ENCODE measurements around the gene ANGPT4. TPM values are rescaled to one million over a fixed set of nuclear protein-coding genes. Genes with fewer than 3 reads are reported as not detected.
A peak's percentile ranks its signal among the peaks of the same experiment; 100 is the strongest.

The ANGPT4 gene
- total RNA-seq, 8 experiments from 2014 or later: 0.05 to 0.28 (median 0.08) TPM; not detected in 3

- in situ Hi-C loops (cut with MboI; ENCODE audit: low pct_unique_long_range_greater_than_20kb in 2 of 9, low sequenced_read_pairs in 9 of 9, unreplicated experiment in 9 of 9): no loop called here
- Histone ChIP-seq H3K27ac (no peak overlapping the region), H3K4me1 (replicated peaks in 1 of 2) (no peaks in the 10 kb centered on the region), H3K4me3 (no peak overlapping the region)
- peak in 1 of 8 experiments; percentile 28 for ATAC-seq (replicated peaks in 6 of 8)
- WGBS, 10 experiments: 5 to 90% (median 54%) methylated on average over 1 to 2 of the region's 2 CpGs
Measured at GRCh38 chr20:933029-933428, 16.9 kb upstream of the ANGPT4 start.

GRCh38 chr20:931401-931800, 15.3 kb upstream of the ANGPT4 start:
- WGBS, 10 experiments: 0 to 29% (median 21%) methylated on average over 1 of the region's 1 CpG
- in situ Hi-C loops (cut with MboI; ENCODE audit: low pct_unique_long_range_greater_than_20kb in 2 of 9, low sequenced_read_pairs in 9 of 9, unreplicated experiment in 9 of 9): no loop called here
- no peak overlapping the region for H3K4me3 ChIP-seq
- ATAC-seq (replicated peaks in 6 of 8): no peak
- H3K27ac ChIP-seq: no peak overlapping the region
- peaks cover 0 to 4% of the 10 kb centered on the region in 2 donors for H3K4me1 ChIP-seq (replicated peaks in 1 of 2)

GRCh38 chr20:926670-927069, 10.5 kb upstream of the ANGPT4 start:
- peaks cover 0 to 4% of the 10 kb centered on the region in 2 donors for H3K4me1 ChIP-seq (replicated peaks in 1 of 2)
- H3K4me3 ChIP-seq: no peak overlapping the region
- WGBS, 10 experiments: 0 to 92% (median 62%) methylated on average over 1 to 5 of the region's 6 CpGs; no CpG with 5 or more reads in 2 of the 10 experiments
- in situ Hi-C loops (cut with MboI; ENCODE audit: low pct_unique_long_range_greater_than_20kb in 2 of 9, low sequenced_read_pairs in 9 of 9, unreplicated experiment in 9 of 9): no loop called here
- peak in 7 of 8 experiments; percentile 21 to 84 (median 50) for ATAC-seq (replicated peaks in 6 of 8)
- H3K27ac ChIP-seq: no peak overlapping the region

- H3K4me3 ChIP-seq: no peak overlapping the region
- in situ Hi-C loops (cut with MboI; ENCODE audit: low pct_unique_long_range_greater_than_20kb in 2 of 9, low sequenced_read_pairs in 9 of 9, unreplicated experiment in 9 of 9): no loop called here
- 54 to 100% (median 80%) methylated on average over 2 to 9 of the region's 9 CpGs; no CpG with 5 or more reads in 2 of the 10 experiments for WGBS, 10 experiments
- H3K4me1 ChIP-seq (replicated peaks in 1 of 2): peaks cover 0 to 4% of the 10 kb centered on the region in 2 donors
- ATAC-seq (replicated peaks in 6 of 8): no peak
- H3K27ac ChIP-seq: no peak overlapping the region
Measured at GRCh38 chr20:925516-925915, 9.4 kb upstream of the ANGPT4 start.

GRCh38 chr20:924639-925038, 8.5 kb upstream of the ANGPT4 start:
- peaks cover 0 to 4% of the 10 kb centered on the region in 2 donors for H3K4me1 ChIP-seq (replicated peaks in 1 of 2)
- no peak overlapping the region for H3K27ac ChIP-seq
- peak in 2 of 8 experiments; percentile 21 to 81 for ATAC-seq (replicated peaks in 6 of 8)
- in situ Hi-C loops (cut with MboI; ENCODE audit: low pct_unique_long_range_greater_than_20kb in 2 of 9, low sequenced_read_pairs in 9 of 9, unreplicated experiment in 9 of 9): no loop called here
- H3K4me3 ChIP-seq: no peak overlapping the region

GRCh38 chr20:922781-923180, 6.6 kb upstream of the ANGPT4 start:
- no peak for ATAC-seq (replicated peaks in 6 of 8)
- 0 to 100% (median 50%) methylated on average over 1 to 4 of the region's 4 CpGs; no CpG with 5 or more reads in 3 of the 10 experiments for WGBS, 10 experiments
- H3K4me3 ChIP-seq: no peak overlapping the region
- H3K27ac ChIP-seq: no peak overlapping the region
- in situ Hi-C loops (cut with MboI; ENCODE audit: low pct_unique_long_range_greater_than_20kb in 2 of 9, low sequenced_read_pairs in 9 of 9, unreplicated experiment in 9 of 9): no loop called here
- H3K4me1 ChIP-seq (replicated peaks in 1 of 2): peaks cover 0 to 4% of the 10 kb centered on the region in 2 donors

GRCh38 chr20:921068-921467, 4.9 kb upstream of the ANGPT4 start:
- in situ Hi-C loops (cut with MboI; ENCODE audit: low pct_unique_long_range_greater_than_20kb in 2 of 9, low sequenced_read_pairs in 9 of 9, unreplicated experiment in 9 of 9): no loop called here
- no peak for ATAC-seq (replicated peaks in 6 of 8)
- Histone ChIP-seq H3K27ac (no peak overlapping the region), H3K4me3 (no peak overlapping the region), H3K4me1 (replicated peaks in 1 of 2) (no peaks in the 10 kb centered on the region)
- 60 to 100% (median 89%) methylated on average over 1 to 4 of the region's 5 CpGs; no CpG with 5 or more reads in 7 of the 10 experiments for WGBS, 10 experiments

- H3K27ac ChIP-seq: no peak overlapping the region
- no peak for ATAC-seq (replicated peaks in 6 of 8)
- in situ Hi-C loops (cut with MboI; ENCODE audit: low pct_unique_long_range_greater_than_20kb in 2 of 9, low sequenced_read_pairs in 9 of 9, unreplicated experiment in 9 of 9): no loop called here
Measured at GRCh38 chr20:920311-920710, 4.2 kb upstream of the ANGPT4 start.

GRCh38 chr20:919491-919916, 3.4 kb upstream of the ANGPT4 start:
- ATAC-seq (replicated peaks in 6 of 8): no peak
- WGBS, 10 experiments: 0 to 100% (median 84%) methylated on average over 1 to 4 of the region's 5 CpGs; no CpG with 5 or more reads in 2 of the 10 experiments
- in situ Hi-C loops (cut with MboI; ENCODE audit: low pct_unique_long_range_greater_than_20kb in 2 of 9, low sequenced_read_pairs in 9 of 9, unreplicated experiment in 9 of 9): no loop called here
- H3K4me1 ChIP-seq (replicated peaks in 1 of 2): peaks cover 0 to 3% of the 10 kb centered on the region in 2 donors
- H3K27ac ChIP-seq: no peak overlapping the region
- H3K4me3 ChIP-seq: no peak overlapping the region

More at GRCh38 chr20:920311-920710, 4.2 kb upstream of the ANGPT4 start:
- Histone ChIP-seq H3K4me3 (no peak overlapping the region), H3K4me1 (replicated peaks in 1 of 2) (peaks cover 0 to 3% of the 10 kb centered on the region in 2 donors)
- 6 to 100% (median 83%) methylated on average over 1 to 3 of the region's 4 CpGs; no CpG with 5 or more reads in 5 of the 10 experiments for WGBS, 10 experiments

- ATAC-seq (replicated peaks in 6 of 8): no peak
- 0 to 100% (median 78%) methylated on average over 1 to 3 of the region's 4 CpGs; no CpG with 5 or more reads in 2 of the 10 experiments for WGBS, 10 experiments
- in situ Hi-C loops (cut with MboI; ENCODE audit: low pct_unique_long_range_greater_than_20kb in 2 of 9, low sequenced_read_pairs in 9 of 9, unreplicated experiment in 9 of 9): no loop called here
- Histone ChIP-seq H3K4me3 (no peak overlapping the region), H3K4me1 (replicated peaks in 1 of 2) (peaks cover 0 to 3% of the 10 kb centered on the region in 2 donors), H3K27ac (no peak overlapping the region)
Measured at GRCh38 chr20:917416-917815, 1.3 kb upstream of the ANGPT4 start.

GRCh38 chr20:916825-917224, 691 bp upstream of the ANGPT4 start:
- in situ Hi-C loops (cut with MboI; ENCODE audit: low pct_unique_long_range_greater_than_20kb in 2 of 9, low sequenced_read_pairs in 9 of 9, unreplicated experiment in 9 of 9): no loop called here
- Histone ChIP-seq H3K4me3 (no peak overlapping the region), H3K27ac (no peak overlapping the region), H3K4me1 (replicated peaks in 1 of 2) (peaks cover 0 to 3% of the 10 kb centered on the region in 2 donors)
- WGBS, 10 experiments: no CpG with 5 or more reads among the region's 5 CpGs
- peak in 2 of 8 experiments; percentile 55 to 56 for ATAC-seq (replicated peaks in 6 of 8)

- H3K4me1 ChIP-seq (replicated peaks in 1 of 2): peaks cover 0 to 3% of the 10 kb centered on the region in 2 donors
- 0 to 100% (median 61%) methylated on average over 1 to 6 of the region's 15 CpGs; no CpG with 5 or more reads in 4 of the 10 experiments for WGBS, 10 experiments
- H3K4me3 ChIP-seq: no peak overlapping the region
- no peak overlapping the region for H3K27ac ChIP-seq
- no peak for ATAC-seq (replicated peaks in 6 of 8)
- in situ Hi-C loops (cut with MboI; ENCODE audit: low pct_unique_long_range_greater_than_20kb in 2 of 9, low sequenced_read_pairs in 9 of 9, unreplicated experiment in 9 of 9): no loop called here
Measured at GRCh38 chr20:914727-915498, 1.2 kb downstream of the ANGPT4 start.

- Histone ChIP-seq H3K27ac (no peak overlapping the region), H3K4me1 (replicated peaks in 1 of 2) (peaks cover 0 to 3% of the 10 kb centered on the region in 2 donors), H3K4me3 (no peak overlapping the region)
- 0 to 100% (median 80%) methylated on average over 1 to 4 of the region's 5 CpGs; no CpG with 5 or more reads in 1 of the 10 experiments for WGBS, 10 experiments
- ATAC-seq (replicated peaks in 6 of 8): no peak
- in situ Hi-C loops (cut with MboI; ENCODE audit: low pct_unique_long_range_greater_than_20kb in 2 of 9, low sequenced_read_pairs in 9 of 9, unreplicated experiment in 9 of 9): no loop called here
Measured at GRCh38 chr20:913306-913849, 2.8 kb downstream of the ANGPT4 start.
